Measurements from ENCODE around the gene IDI2.

GRCh38 chr10:985361-985760, 40.3 kb downstream of the IDI2 start:
- TF ChIP-seq CTCF (IDR thresholded peaks at IDR 0.05; ENCODE audit: insufficient read depth, low read length) = no peak
- TF ChIP-seq SPI1 (IDR thresholded peaks at IDR 0.05; ENCODE audit: borderline replicate concordance, low read depth) = no peak
- no peak for TF ChIP-seq POLR2AphosphoS5 (IDR thresholded peaks at IDR 0.05; ENCODE audit: low read depth)
- no peak for TF ChIP-seq REST (IDR thresholded peaks at IDR 0.05; ENCODE audit: insufficient replicate concordance, low read depth)
- no peak for TF ChIP-seq GABPA (IDR thresholded peaks at IDR 0.05; ENCODE audit: low read depth)
